ENCODE measurements around the gene RUNX1. TPM values are rescaled to one million over a fixed set of nuclear protein-coding genes. Genes with fewer than 3 reads are reported as not detected.
A peak's percentile ranks its signal among the peaks of the same experiment; 100 is the strongest.

Gene RUNX1
- total and polyA plus RNA-seq, 2 of the 13 experiments (the other 11 are each of a cell fraction or from before 2014, with no cell fraction given), result 5.4 to 6.4 TPM

- no peak for TF ChIP-seq KDM4B (CRISPR knock-in tag; IDR thresholded peaks at IDR 0.05)
- TF ChIP-seq GMEB1 (CRISPR knock-in tag; IDR thresholded peaks at IDR 0.05; ENCODE audit: borderline replicate concordance), result no peak
- TF ChIP-seq IRF2 (CRISPR knock-in tag; IDR thresholded peaks at IDR 0.05), result no peak; the same call in 1 of the 2 replicates
- TF ChIP-seq MATR3 (CRISPR knock-in tag; IDR thresholded peaks at IDR 0.05), result no peak
- TF ChIP-seq ZEB1 (IDR thresholded peaks at IDR 0.05; ENCODE audit: insufficient replicate concordance, low read depth), result no peak
- no peak for TF ChIP-seq GTF3A (CRISPR knock-in tag; conservative IDR thresholded peaks at IDR 0.05)
- no peak for TF ChIP-seq TBX3 (IDR thresholded peaks at IDR 0.05; ENCODE audit: borderline replicate concordance)
- TF ChIP-seq CC2D1A (CRISPR knock-in tag; IDR thresholded peaks at IDR 0.05), result no peak
- TF ChIP-seq POGK (CRISPR knock-in tag; conservative IDR thresholded peaks at IDR 0.05), result no peak
- TF ChIP-seq ZFYVE20 (CRISPR knock-in tag; IDR thresholded peaks at IDR 0.05; ENCODE audit: borderline replicate concordance, low read depth), result no peak
- no peak for TF ChIP-seq DNMT3B (CRISPR knock-in tag; conservative IDR thresholded peaks at IDR 0.05)
- peak; percentile 74 for TF ChIP-seq HNF4A (CRISPR knock-in tag; IDR thresholded peaks at IDR 0.05)
- TF ChIP-seq ERF (CRISPR knock-in tag; IDR thresholded peaks at IDR 0.05), result 0 out of 2 replicates have a peak, but pooled peaks have one; percentile 19
- TF ChIP-seq ZBTB8A (CRISPR knock-in tag; IDR thresholded peaks at IDR 0.05; ENCODE audit: borderline replicate concordance, low read depth), result no peak
- TF ChIP-seq FOXA1 (IDR thresholded peaks at IDR 0.05), result no peak
- peak; percentile 72 for TF ChIP-seq FOXA1 (CRISPR knock-in tag; IDR thresholded peaks at IDR 0.05)
- no peak for TF ChIP-seq HNRNPH1 (optimal IDR thresholded peaks at IDR 0.05; ENCODE audit: low read depth, low read length)
- TF ChIP-seq, protein P1, sequence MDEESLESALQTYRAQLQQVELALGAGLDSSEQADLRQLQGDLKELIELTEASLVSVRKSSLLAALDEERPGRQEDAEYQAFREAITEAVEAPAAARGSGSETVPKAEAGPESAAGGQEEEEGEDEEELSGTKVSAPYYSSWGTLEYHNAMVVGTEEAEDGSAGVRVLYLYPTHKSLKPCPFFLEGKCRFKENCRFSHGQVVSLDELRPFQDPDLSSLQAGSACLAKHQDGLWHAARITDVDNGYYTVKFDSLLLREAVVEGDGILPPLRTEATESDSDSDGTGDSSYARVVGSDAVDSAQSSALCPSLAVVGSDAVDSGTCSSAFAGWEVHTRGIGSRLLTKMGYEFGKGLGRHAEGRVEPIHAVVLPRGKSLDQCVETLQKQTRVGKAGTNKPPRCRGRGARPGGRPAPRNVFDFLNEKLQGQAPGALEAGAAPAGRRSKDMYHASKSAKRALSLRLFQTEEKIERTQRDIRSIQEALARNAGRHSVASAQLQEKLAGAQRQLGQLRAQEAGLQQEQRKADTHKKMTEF (CRISPR knock-in tag; IDR thresholded peaks at IDR 0.05), result peak; percentile 63; the same call in 1 of the 2 replicates
- peak; percentile 77 for TF ChIP-seq MAFF (IDR thresholded peaks at IDR 0.05; ENCODE audit: low read depth, low read length)
- TF ChIP-seq PLRG1 (conservative IDR thresholded peaks at IDR 0.05), result no peak
- no peak; the same call in 1 of the 2 replicates for TF ChIP-seq RCOR2 (CRISPR knock-in tag; IDR thresholded peaks at IDR 0.05)
- TF ChIP-seq ATF1 (CRISPR knock-in tag; IDR thresholded peaks at IDR 0.05), result 0 out of 2 replicates have a peak, but pooled peaks have one; percentile 29
- TF ChIP-seq ATF7 (IDR thresholded peaks at IDR 0.05), result no peak
- TF ChIP-seq ATF7 (CRISPR knock-in tag; IDR thresholded peaks at IDR 0.05), result 0 out of 2 replicates have a peak, but pooled peaks have one; percentile 9
- no peak for TF ChIP-seq ZFP36 (IDR thresholded peaks at IDR 0.05; ENCODE audit: borderline replicate concordance, low read depth, low read length, partially characterized antibody)
- no peak for TF ChIP-seq THAP7 (CRISPR knock-in tag; IDR thresholded peaks at IDR 0.05)
Measured at GRCh38 chr21:34836103-34836932, 212.8 kb downstream of the RUNX1 start (continued).

Data from HepG2 (cell line).